ENCODE results near the gene ANO10. TPM values are rescaled to one million over a fixed set of nuclear protein-coding genes. Genes with fewer than 3 reads are reported as not detected.

The ANO10 gene
- total and polyA plus RNA-seq, 2 donors (not counting 1 experiment from before 2014, with no cell fraction given), result 1.9 to 10.6 TPM

GRCh38 chr3:43391621-43392020 lies 230.2 kb downstream of the ANO10 start:
- Mint-ChIP-seq H3K4me3 (no peak overlapping the region), H3K27me3 (no peaks in the 10 kb centered on the region), H3K4me1 (peaks cover 19% of the 10 kb centered on the region), H3K27ac (no peak overlapping the region), H3K9me3 (ENCODE audit: insufficient read depth) (no peaks in the 10 kb centered on the region)
- TF ChIP-seq CTCF (IDR thresholded peaks at IDR 0.05) (no peak), EZH2 (IDR thresholded peaks at IDR 0.05; ENCODE audit: borderline replicate concordance, insufficient read depth, low read depth, low read length, poor library complexity, severe bottlenecking) (no peak)
- intact Hi-C loops (cut with micrococcal nuclease), result no loop called here
- no peak overlapping the region for H3K27ac ChIP-seq (ENCODE audit: low read length in 2 of 2)
- H2AFZ ChIP-seq (ENCODE audit: insufficient read depth, low read depth, low read length, poor library complexity, severe bottlenecking), result no peak overlapping the region
- no peaks in the 10 kb centered on the region for H3K9me3 ChIP-seq (ENCODE audit: control extremely low read depth in 1 of 3, control insufficient read depth in 2 of 3, insufficient read depth in 1 of 3, low read length in 2 of 3)
- H3K9ac ChIP-seq (ENCODE audit: low read length), result no peak overlapping the region
- H3K36me3 ChIP-seq (replicated peaks in 1 of 2; ENCODE audit: control extremely low read depth in 1 of 2, control insufficient read depth in 1 of 2, extremely low read depth in 1 of 2, insufficient read depth in 2 of 2, low read length in 1 of 2), result no peaks in the 10 kb centered on the region
- DNase-seq (no peak), ATAC-seq (ENCODE audit: low read depth) (no peak)
- ChIA-PET POLR2A (no interaction called here), CTCF (no interaction called here)
- no peak overlapping the region for H3K4me2 ChIP-seq (replicated peaks; ENCODE audit: low read depth, low read length, poor library complexity, severe bottlenecking)
- WGBS (ENCODE audit: insufficient coverage), result 90% methylated on average over 1 of the region's 1 CpG
- H4K20me1 ChIP-seq (ENCODE audit: control insufficient read depth, insufficient read depth, low read length, poor library complexity, severe bottlenecking), result no peaks in the 10 kb centered on the region
- H3K27me3 ChIP-seq (replicated peaks in 1 of 4; ENCODE audit: control extremely low read depth in 1 of 4, control insufficient read depth in 3 of 4, insufficient read depth in 4 of 4, low read length in 3 of 4), result no peaks in the 10 kb centered on the region
- H3K4me3 ChIP-seq (ENCODE audit: control extremely low read depth in 1 of 5, extremely low read depth in 1 of 5, insufficient read depth in 1 of 5, low read depth in 2 of 5, low read length in 4 of 5), result no peak overlapping the region
- peaks cover 12% of the 10 kb centered on the region in 2 donors for H3K4me1 ChIP-seq (ENCODE audit: control insufficient read depth in 2 of 2, insufficient read depth in 2 of 2, low read length in 2 of 2)
- no peaks in the 10 kb centered on the region for H3K79me2 ChIP-seq (ENCODE audit: control insufficient read depth, insufficient read depth, low read length)

GRCh38 chr3:43390255-43390588 lies 231.6 kb downstream of the ANO10 start:
- H3K4me1 Mint-ChIP-seq, result peaks cover 19% of the 10 kb centered on the region
- POLR2A ChIA-PET, result interaction anchor here (0.5 kb wide), 1 partner anchor 68 kb away, joined by 4 read pairs; no protein-coding TSS in a partner anchor
- DNase-seq (no peak), ATAC-seq (ENCODE audit: low read depth) (no peak)
- H3K9me3 ChIP-seq (ENCODE audit: control extremely low read depth in 1 of 3, control insufficient read depth in 2 of 3, insufficient read depth in 1 of 3, low read length in 2 of 3), result no peaks in the 10 kb centered on the region
- H3K27ac ChIP-seq (ENCODE audit: low read length in 2 of 2), result no peak overlapping the region
- H3K27me3 Mint-ChIP-seq, result no peaks in the 10 kb centered on the region
- H3K4me2 ChIP-seq (replicated peaks; ENCODE audit: low read depth, low read length, poor library complexity, severe bottlenecking), result no peak overlapping the region
- H3K79me2 ChIP-seq (ENCODE audit: control insufficient read depth, insufficient read depth, low read length), result no peaks in the 10 kb centered on the region
- no peak overlapping the region for H3K4me3 ChIP-seq (ENCODE audit: control extremely low read depth in 1 of 5, extremely low read depth in 1 of 5, insufficient read depth in 1 of 5, low read depth in 2 of 5, low read length in 4 of 5)
- H3K27me3 ChIP-seq (replicated peaks in 1 of 4; ENCODE audit: control extremely low read depth in 1 of 4, control insufficient read depth in 3 of 4, insufficient read depth in 4 of 4, low read length in 3 of 4), result no peaks in the 10 kb centered on the region
- peak overlapping the region; percentile 35 for H2AFZ ChIP-seq (ENCODE audit: insufficient read depth, low read depth, low read length, poor library complexity, severe bottlenecking)
- no peak overlapping the region for H3K4me3 Mint-ChIP-seq
- no peaks in the 10 kb centered on the region for H3K36me3 ChIP-seq (replicated peaks in 1 of 2; ENCODE audit: control extremely low read depth in 1 of 2, control insufficient read depth in 1 of 2, extremely low read depth in 1 of 2, insufficient read depth in 2 of 2, low read length in 1 of 2)
- H4K20me1 ChIP-seq (ENCODE audit: control insufficient read depth, insufficient read depth, low read length, poor library complexity, severe bottlenecking), result no peaks in the 10 kb centered on the region
- intact Hi-C loops (cut with micrococcal nuclease), result no loop called here
- 100% methylated on average over 1 of the region's 1 CpG for WGBS (ENCODE audit: insufficient coverage)
- H3K4me1 ChIP-seq (ENCODE audit: control insufficient read depth in 2 of 2, insufficient read depth in 2 of 2, low read length in 2 of 2), result peaks cover 12% of the 10 kb centered on the region in 2 donors
- no peak overlapping the region for H3K27ac Mint-ChIP-seq
- H3K9ac ChIP-seq (ENCODE audit: low read length), result no peak overlapping the region
- CTCF ChIA-PET, result interaction anchor here (0.9 to 2.0 kb wide), 2 partner anchors 10 to 229 kb away, joined by 3 to 9 read pairs; no protein-coding TSS in a partner anchor
- no peaks in the 10 kb centered on the region for H3K9me3 Mint-ChIP-seq (ENCODE audit: insufficient read depth)
- TF ChIP-seq CTCF (IDR thresholded peaks at IDR 0.05) (no peak), EZH2 (IDR thresholded peaks at IDR 0.05; ENCODE audit: borderline replicate concordance, insufficient read depth, low read depth, low read length, poor library complexity, severe bottlenecking) (no peak)

All from B cell (primary cell).